Fibroblast of pulmonary artery (primary cell): ENCODE measurements around the gene CYP3A5.

ENCODE experiments used
- DNase-seq: peaks from one replicate; pipeline ENCODE4 v3.0.0-alpha.2; 2010; ENCODE audit warnings: low read depth
- H3K4me3 ChIP-seq: replicated peaks from 2 replicates; pipeline ENCODE4 v1.5.1; 2011; ENCODE audit warnings: low read depth, mild to moderate bottlenecking, control low read depth, low read length, moderate library complexity
- TF ChIP-seq, protein P1 (sequence below): IDR thresholded peaks from 2 replicates; pipeline ENCODE4 v1.5.1; 2011; ENCODE audit warnings: mild to moderate bottlenecking, control low read depth, low read length, inconsistent platforms; ENCODE audit errors: missing control alignments

The CYP3A5 gene

DNA sequence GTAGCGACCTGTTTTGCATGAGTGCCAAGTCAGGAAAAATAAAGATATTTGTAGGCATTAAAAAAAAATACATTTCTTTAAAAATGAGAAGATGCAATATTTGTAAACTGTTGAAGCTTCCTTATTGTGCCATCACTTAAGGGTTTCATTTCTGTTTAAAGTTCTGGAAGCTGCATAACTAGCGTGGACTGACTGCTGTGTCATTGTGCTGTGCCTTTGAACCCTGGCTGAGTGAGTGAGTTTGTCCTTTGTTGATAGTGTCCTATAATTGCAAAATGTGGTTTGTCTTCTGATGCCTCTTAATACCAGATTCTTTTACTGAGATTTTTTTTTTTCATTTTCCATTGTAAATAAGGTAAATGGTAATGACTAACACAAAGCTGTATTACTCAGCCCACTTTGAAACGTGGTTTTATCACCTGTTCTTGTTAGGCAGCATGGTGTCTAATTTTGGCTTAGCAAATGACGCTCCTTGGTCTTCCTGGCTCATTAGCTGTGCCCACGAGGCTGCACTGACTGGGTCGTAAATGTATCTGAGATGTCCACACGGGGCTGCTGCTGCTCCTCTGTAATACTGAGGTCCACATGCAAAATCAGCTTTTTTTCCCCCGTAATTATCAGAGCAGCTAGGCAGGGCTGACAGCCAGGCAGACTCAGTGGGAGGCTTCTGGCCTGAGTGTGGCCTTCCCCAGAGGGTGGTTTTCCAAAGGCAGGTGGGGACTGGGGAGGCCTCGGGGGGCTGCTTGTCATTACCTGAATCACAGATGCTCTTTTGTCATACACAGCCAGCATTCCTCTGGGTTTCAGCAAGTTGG, 48.3 kb downstream of the CYP3A5 start:
- peak; percentile 8 for DNase-seq
- H3K4me3 ChIP-seq: no peak overlapping the region
- TF ChIP-seq, protein P1, sequence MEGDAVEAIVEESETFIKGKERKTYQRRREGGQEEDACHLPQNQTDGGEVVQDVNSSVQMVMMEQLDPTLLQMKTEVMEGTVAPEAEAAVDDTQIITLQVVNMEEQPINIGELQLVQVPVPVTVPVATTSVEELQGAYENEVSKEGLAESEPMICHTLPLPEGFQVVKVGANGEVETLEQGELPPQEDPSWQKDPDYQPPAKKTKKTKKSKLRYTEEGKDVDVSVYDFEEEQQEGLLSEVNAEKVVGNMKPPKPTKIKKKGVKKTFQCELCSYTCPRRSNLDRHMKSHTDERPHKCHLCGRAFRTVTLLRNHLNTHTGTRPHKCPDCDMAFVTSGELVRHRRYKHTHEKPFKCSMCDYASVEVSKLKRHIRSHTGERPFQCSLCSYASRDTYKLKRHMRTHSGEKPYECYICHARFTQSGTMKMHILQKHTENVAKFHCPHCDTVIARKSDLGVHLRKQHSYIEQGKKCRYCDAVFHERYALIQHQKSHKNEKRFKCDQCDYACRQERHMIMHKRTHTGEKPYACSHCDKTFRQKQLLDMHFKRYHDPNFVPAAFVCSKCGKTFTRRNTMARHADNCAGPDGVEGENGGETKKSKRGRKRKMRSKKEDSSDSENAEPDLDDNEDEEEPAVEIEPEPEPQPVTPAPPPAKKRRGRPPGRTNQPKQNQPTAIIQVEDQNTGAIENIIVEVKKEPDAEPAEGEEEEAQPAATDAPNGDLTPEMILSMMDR: no peak

DNA sequence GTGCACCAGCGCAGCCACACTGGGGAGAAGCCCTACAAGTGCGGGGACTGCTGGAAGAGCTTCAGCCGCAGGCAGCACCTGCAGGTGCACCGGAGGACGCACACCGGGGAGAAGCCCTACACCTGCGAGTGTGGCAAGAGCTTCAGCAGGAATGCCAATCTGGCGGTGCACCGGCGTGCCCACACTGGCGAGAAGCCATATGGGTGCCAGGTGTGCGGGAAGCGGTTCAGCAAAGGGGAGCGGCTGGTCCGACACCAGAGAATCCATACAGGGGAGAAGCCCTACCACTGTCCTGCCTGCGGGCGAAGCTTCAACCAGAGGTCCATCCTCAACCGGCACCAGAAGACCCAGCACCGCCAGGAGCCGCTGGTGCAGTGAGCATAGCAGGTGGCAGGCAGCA, 50.2 kb downstream of the CYP3A5 start:
- TF ChIP-seq, protein P1: no peak
- no peak for DNase-seq
- H3K4me3 ChIP-seq: no peak overlapping the region

DNA sequence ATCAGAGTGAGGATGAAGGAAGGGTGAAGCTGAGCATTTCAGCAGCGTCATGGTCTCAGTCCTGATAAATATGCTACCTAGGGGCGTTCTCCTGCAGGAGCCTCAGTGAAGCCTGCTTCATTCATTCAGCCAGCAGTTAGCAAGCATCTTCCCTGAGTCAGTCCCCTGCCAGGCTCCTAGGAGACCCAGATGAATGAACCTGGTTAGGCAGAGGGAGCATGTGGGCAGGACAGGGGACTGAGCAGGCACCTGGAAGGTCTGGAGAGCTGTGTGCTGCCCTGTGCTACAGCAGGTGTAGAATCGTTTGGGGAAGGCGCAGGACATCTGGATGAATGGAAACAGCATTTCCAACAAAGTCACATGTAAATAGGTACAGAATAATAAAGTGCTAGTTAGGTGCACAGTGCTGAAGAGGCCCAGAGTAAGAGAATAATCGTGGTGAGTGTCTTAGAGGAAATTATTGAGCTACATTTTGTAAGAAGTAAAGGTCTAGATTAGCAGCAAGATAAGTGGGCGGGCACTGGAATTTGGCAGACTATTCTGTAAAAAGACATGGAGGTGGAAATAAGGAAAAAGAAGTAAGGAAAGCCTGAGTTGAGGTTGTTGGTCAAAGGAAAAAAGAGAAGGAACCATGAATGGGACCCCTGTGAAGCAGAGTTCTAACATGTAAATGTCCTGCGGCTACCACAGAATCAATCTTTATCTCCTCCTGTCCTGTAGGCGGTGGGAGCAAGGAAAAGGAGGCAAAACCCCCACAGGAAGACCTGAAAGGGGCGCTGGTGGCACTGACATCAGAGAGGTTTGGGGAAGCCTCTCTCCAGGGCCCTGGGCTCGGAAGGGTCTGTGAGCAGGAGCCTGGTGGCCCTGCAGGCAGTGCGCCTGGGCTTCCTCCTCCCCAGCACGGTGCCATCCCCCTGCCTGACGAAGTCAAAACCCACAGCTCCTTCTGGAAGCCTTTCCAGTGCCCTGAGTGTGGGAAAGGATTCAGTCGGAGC, 51.0 kb downstream of the CYP3A5 start:
- no peak for DNase-seq
- no peak overlapping the region for H3K4me3 ChIP-seq
- TF ChIP-seq, protein P1: no peak

DNA sequence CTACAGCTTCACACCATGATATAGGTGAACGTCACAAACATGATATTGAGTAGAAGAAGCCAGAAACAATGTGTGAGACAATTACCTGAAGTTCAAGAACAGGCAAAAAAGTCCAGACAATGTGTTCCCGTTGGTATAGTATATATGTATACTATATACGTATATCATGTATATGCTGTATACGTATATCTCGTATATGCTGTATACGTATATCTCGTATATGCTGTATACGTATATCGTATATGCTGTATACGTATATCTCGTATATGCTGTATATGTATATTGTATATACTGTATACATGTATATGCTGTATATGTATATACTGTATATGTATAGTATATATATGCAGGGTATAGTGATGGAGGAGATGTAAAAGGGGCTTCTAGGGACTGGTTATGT, 52.3 kb downstream of the CYP3A5 start:
- TF ChIP-seq, protein P1: no peak
- no peak for DNase-seq
- H3K4me3 ChIP-seq: no peak overlapping the region

DNA sequence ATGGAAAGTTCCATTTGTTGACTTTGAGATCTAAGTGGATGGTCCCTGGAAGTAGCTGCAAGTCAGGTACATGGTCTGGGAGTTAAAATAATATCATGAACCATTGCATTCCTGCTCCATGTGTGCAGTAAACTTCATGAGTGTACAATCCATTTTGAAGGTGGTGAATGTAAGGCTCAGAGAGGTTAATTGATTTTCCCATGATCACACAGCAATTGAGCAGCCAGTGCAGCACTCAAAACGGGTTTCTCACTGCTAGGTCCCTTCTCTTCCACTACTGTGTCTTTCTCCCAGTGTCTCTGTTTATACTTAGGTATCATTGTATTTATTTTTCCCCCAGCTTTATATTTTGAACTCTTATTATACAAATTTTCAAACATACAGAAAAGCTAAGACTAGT, 53.1 kb downstream of the CYP3A5 start:
- no peak for DNase-seq
- TF ChIP-seq, protein P1: no peak
- no peak overlapping the region for H3K4me3 ChIP-seq

DNA sequence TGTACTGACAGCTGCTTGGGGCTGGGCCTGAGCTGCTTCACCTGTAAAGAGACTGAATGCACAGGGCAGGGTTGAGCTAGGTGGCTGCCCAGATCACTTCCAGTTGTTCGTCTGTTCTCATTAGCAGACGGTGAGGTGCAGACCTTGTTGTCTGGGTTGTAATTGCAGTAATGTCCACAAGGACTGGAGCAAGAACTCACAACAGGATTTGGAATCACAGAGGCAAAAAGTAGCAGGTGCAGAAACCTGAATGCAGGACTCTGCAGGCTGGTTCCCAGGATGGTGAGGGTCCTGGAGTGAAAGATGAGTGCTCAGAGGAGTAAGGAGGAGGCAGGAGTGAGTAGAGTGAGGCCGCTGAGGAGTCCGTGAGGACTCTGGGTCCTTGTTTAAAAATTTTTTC, 53.8 kb downstream of the CYP3A5 start:
- no peak for DNase-seq
- H3K4me3 ChIP-seq: no peak overlapping the region
- TF ChIP-seq, protein P1: no peak
